ENCODE results near the gene ZSCAN21. TPM values are rescaled to one million over a fixed set of nuclear protein-coding genes. Genes with fewer than 3 reads are reported as not detected.
A peak's percentile ranks its signal among the peaks of the same experiment; 100 is the strongest.

The ZSCAN21 gene
- total and polyA plus RNA-seq, 11 donors, result 4.4 to 12.1 (median 7.2) TPM

- Histone ChIP-seq H3K9me3 (no peaks in the 10 kb centered on the region), H3K4me1 (peaks cover 0 to 31% (median 16%) of the 10 kb centered on the region in 12 donors), H3K27me3 (no peaks in the 10 kb centered on the region), H3K36me3 (peaks cover 0 to 46% (median 44%) of the 10 kb centered on the region in 9 donors), H3K4me3 (peak overlapping the region; percentile 62 to 96 (median 87)), H3K27ac (peak overlapping the region in 10 of 12 donors; percentile 85 to 97 (median 93))
- intact Hi-C loops (cut with DNase I), result loop anchor here in 5 of 10 donors (5.0 to 10.0 kb wide), 2 partner anchors 38 to 175 kb away; partner anchors contain the start of genes TRIM4 (in 3 of the 5) and MBLAC1 (in 2 of the 5)
- TF ChIP-seq POLR2A (IDR thresholded peaks at IDR 0.05), result no peak
- no peak for TF ChIP-seq CTCF (IDR thresholded peaks at IDR 0.05)
- DNase-seq, result no peak
- WGBS, 4 donors, result 37 to 42% (median 40%) methylated on average over 7 of the region's 7 CpGs
- ATAC-seq, result no peak
Observed at GRCh38 chr7:100089458-100090196, 40.1 kb downstream of the ZSCAN21 start.

- intact Hi-C loops (cut with DNase I), result loop anchor here in 1 of 10 donors (5.0 kb wide), 1 partner anchor 37 kb away; the partner anchor contains the start of gene MBLAC1
- H3K36me3 ChIP-seq, result peaks cover 0 to 58% (median 55%) of the 10 kb centered on the region in 9 donors
- no peak for DNase-seq
- ATAC-seq, result no peak
- 87 to 92% (median 88%) methylated on average over 13 to 14 of the region's 14 CpGs for WGBS, 4 donors
- H3K4me1 ChIP-seq, result peaks cover 0 to 28% (median 16%) of the 10 kb centered on the region in 12 donors
- TF ChIP-seq POLR2A (IDR thresholded peaks at IDR 0.05) (no peak), CTCF (IDR thresholded peaks at IDR 0.05) (no peak)
- H3K27me3 ChIP-seq, result no peaks in the 10 kb centered on the region
- H3K9me3 ChIP-seq, result no peaks in the 10 kb centered on the region
- no peak overlapping the region for H3K4me3 ChIP-seq
- H3K27ac ChIP-seq, result no peak overlapping the region
Observed at GRCh38 chr7:100090527-100091410, 41.2 kb downstream of the ZSCAN21 start.

GRCh38 chr7:100091411-100092181 lies 42.0 kb downstream of the ZSCAN21 start:
- no peak for TF ChIP-seq POLR2A (IDR thresholded peaks at IDR 0.05)
- no peaks in the 10 kb centered on the region for H3K9me3 ChIP-seq
- no peaks in the 10 kb centered on the region for H3K27me3 ChIP-seq
- ATAC-seq (no peak), DNase-seq (no peak)
- H3K4me3 ChIP-seq, result no peak overlapping the region
- no peak overlapping the region for H3K27ac ChIP-seq
- WGBS, 4 donors, result 63 to 74% (median 69%) methylated on average over 14 to 19 of the region's 19 CpGs
- H3K36me3 ChIP-seq, result peaks cover 0 to 66% (median 64%) of the 10 kb centered on the region in 9 donors
- H3K4me1 ChIP-seq, result peaks cover 0 to 28% (median 16%) of the 10 kb centered on the region in 12 donors
- intact Hi-C loops (cut with DNase I), result loop anchor here in 1 of 10 donors (5.0 kb wide), 1 partner anchor 36 kb away; the partner anchor contains the start of gene MBLAC1

- Histone ChIP-seq H3K4me1 (peaks cover 0 to 27% (median 14%) of the 10 kb centered on the region in 12 donors), H3K9me3 (no peaks in the 10 kb centered on the region), H3K27me3 (no peaks in the 10 kb centered on the region), H3K36me3 (peaks cover 0 to 81% (median 78%) of the 10 kb centered on the region in 9 donors), H3K27ac (peak overlapping the region in 2 of 12 donors; percentile 5 to 17), H3K4me3 (no peak overlapping the region)
- intact Hi-C loops (cut with DNase I), result loop anchor here in 1 of 10 donors (5.0 kb wide), 1 partner anchor 34 kb away; the partner anchor contains the start of gene MBLAC1
- ATAC-seq (peak in 1 of 4 donors; percentile 32), DNase-seq (no peak)
- 39 to 53% (median 45%) methylated on average over 8 of the region's 8 CpGs for WGBS, 4 donors
- TF ChIP-seq POLR2A (IDR thresholded peaks at IDR 0.05) (no peak), CTCF (IDR thresholded peaks at IDR 0.05) (no peak)
Observed at GRCh38 chr7:100093054-100093453, 43.5 kb downstream of the ZSCAN21 start.

Data from heart left ventricle (tissue), 16 donors.